HCT116 (cell line): ENCODE data around the gene OR5D14. TPM values are rescaled to one million over a fixed set of nuclear protein-coding genes. Genes with fewer than 3 reads are reported as not detected.

Experiments
- ATAC-seq: fragments of 200-7000 bp; cut with Tn5 transposase; 2 replicates; pipeline ENCODE4 v1.9.1; 2020; ENCODE audit warnings: mild to moderate bottlenecking, moderate library complexity
- BruUV-seq: library from RNA; stranded (reverse); fragments of 400-500 nt; replicated peaks from 2 replicates; lab custom pipeline; 2021; lab: Mats Ljungman, UMichigan
- CTCF ChIA-PET: fragments of 300-600 bp; sonication (Branson Sonifier 250); formaldehyde crosslinking; loops from one replicate; lab custom pipeline; 2021; ENCODE audit warnings: antibody characterized with exemption; lab: Charles Lee
- POLR2A ChIA-PET: fragments of 300-600, 350-600 bp; sonication (Branson Sonifier 250); formaldehyde crosslinking; loops from one replicate; lab custom pipeline; 2021; ENCODE audit warnings: antibody characterized with exemption; lab: Charles Lee
- RAD21 ChIA-PET, 2 experiments: fragments of 300-600 bp; sonication (Branson Sonifier 250); formaldehyde crosslinking; loops; one replicate each; lab custom pipeline; 2023; ENCODE audit warnings: low total read pairs in 2 of 2; ENCODE audit not compliant: uncharacterized antibody in 2 of 2, unreplicated experiment in 2 of 2, low non-redundant PET in 1 of 2; lab: Charles Lee
- DNase-seq: peaks from one replicate; pipeline ENCODE4 v3.0.0-alpha.2; 2010; ENCODE audit warnings: low read depth, low spot score
- H2AFZ ChIP-seq: fragments of 200-600 bp; shearing (Covaris generic), sonication (generic); 2 replicates; pipeline ENCODE4 v1.6.1; 2017; ENCODE audit warnings: low read depth, mixed run types, mixed read lengths, antibody characterized with exemption, low read length; ENCODE audit not compliant: poor library complexity, severe bottlenecking
- H3K27ac ChIP-seq: 2 replicates; pipeline ENCODE4 v1.5.1; 2012; ENCODE audit warnings: low read depth, low read length
- H3K27me3 ChIP-seq: fragments of 200-600 bp; sonication (generic); 2 replicates; pipeline ENCODE4 v1.6.1; 2016; ENCODE audit warnings: mixed run types, low read length, mixed read lengths; ENCODE audit not compliant: insufficient read depth
- H3K36me3 ChIP-seq, 2 experiments: fragments of 200-500 bp in 1 of 2; fragments of 200-600 bp in 1 of 2; sonication (Bioruptor generic) in 1 of 2; sonication (generic) in 1 of 2; 2 replicates each; pipeline versions ENCODE4 v1.5.1 to v1.6.1; 2014 to 2016; ENCODE audit warnings: low read length in 2 of 2, inconsistent platforms in 1 of 2, mixed read lengths in 1 of 2, mixed run types in 1 of 2; ENCODE audit not compliant: insufficient read depth in 2 of 2, control insufficient read depth in 1 of 2
- H3K4me1 ChIP-seq, 2 experiments: fragments of 200-600 bp in 1 of 2; sonication (generic) in 1 of 2; 2 replicates each; pipeline versions ENCODE4 v1.5.1 to v1.6.1; 2012 to 2017; ENCODE audit warnings: low read length in 2 of 2, inconsistent platforms in 1 of 2, mild to moderate bottlenecking in 1 of 2, mixed read lengths in 1 of 2, mixed run types in 1 of 2, moderate library complexity in 1 of 2; ENCODE audit not compliant: insufficient read depth in 2 of 2, control insufficient read depth in 1 of 2
- H3K4me2 ChIP-seq: fragments of 200-600 bp; sonication (generic); 2 replicates; pipeline ENCODE4 v1.6.1; 2017; ENCODE audit warnings: mixed run types, low read length, mixed read lengths
- H3K4me3 ChIP-seq, 2 experiments: fragments of 200-600 bp in 1 of 2; sonication (generic) in 1 of 2; replicated peaks in 1 of 2; 2 replicates each; pipeline ENCODE4 v1.5.1; 2011 to 2016; ENCODE audit warnings: low read length in 2 of 2, control low read depth in 1 of 2, low read depth in 1 of 2, mild to moderate bottlenecking in 1 of 2, mixed read lengths in 1 of 2, mixed run types in 1 of 2
- H3K79me2 ChIP-seq: fragments of 200-600 bp; sonication (generic); 2 replicates; pipeline ENCODE4 v1.6.1; 2017; ENCODE audit warnings: mild to moderate bottlenecking, mixed run types, low read length, moderate library complexity, mixed read lengths; ENCODE audit not compliant: insufficient read depth
- H3K9ac ChIP-seq: fragments of 200-600 bp; sonication (generic); 2 replicates; pipeline ENCODE4 v1.6.1; 2016; ENCODE audit warnings: low read length, mixed read lengths
- H3K9me2 ChIP-seq: fragments of 200-600 bp; sonication (generic), shearing (Covaris generic); 2 replicates; pipeline ENCODE4 v1.6.1; 2017; ENCODE audit warnings: mixed run types, mild to moderate bottlenecking, moderate library complexity; ENCODE audit not compliant: insufficient read depth
- H3K9me3 ChIP-seq, 2 experiments: fragments of 200-500 bp in 1 of 2; fragments of 200-600 bp in 1 of 2; sonication (Bioruptor generic) in 1 of 2; sonication (generic) in 1 of 2; 2 replicates each; pipeline ENCODE4 v1.6.1; 2014 to 2017; ENCODE audit warnings: low read length in 2 of 2, mixed read lengths in 2 of 2, inconsistent platforms in 1 of 2, low read depth in 1 of 2, mild to moderate bottlenecking in 1 of 2, mixed run types in 1 of 2, moderate library complexity in 1 of 2; ENCODE audit not compliant: control insufficient read depth in 1 of 2, insufficient read depth in 1 of 2
- H4K20me1 ChIP-seq: fragments of 200-600 bp; sonication (generic), shearing (Covaris generic); 2 replicates; pipeline ENCODE4 v1.6.1; 2017; ENCODE audit warnings: mixed run types, mild to moderate bottlenecking, moderate library complexity; ENCODE audit not compliant: insufficient read depth
- CEBPB ChIP-seq: IDR thresholded peaks from 2 replicates; pipeline ENCODE4 v1.6.1; 2012; ENCODE audit warnings: low read depth
- EGR1 ChIP-seq: IDR thresholded peaks from 2 replicates; pipeline ENCODE4 v1.6.1; 2012; ENCODE audit warnings: low read depth
- EZH2phosphoT487 ChIP-seq: fragments of 200-600 bp; IDR thresholded peaks from 2 replicates; pipeline ENCODE4 v1.6.1; 2018; ENCODE audit warnings: antibody characterized with exemption, borderline replicate concordance
- FOSL1 ChIP-seq: IDR thresholded peaks from 2 replicates; pipeline ENCODE4 v1.6.1; 2012; ENCODE audit warnings: low read depth
- JUND ChIP-seq: IDR thresholded peaks from 2 replicates; pipeline ENCODE4 v1.6.1; 2012
- POLR2AphosphoS5 ChIP-seq: IDR thresholded peaks from 2 replicates; pipeline ENCODE4 v1.6.1; 2011; ENCODE audit warnings: mild to moderate bottlenecking, low read depth, low read length, moderate library complexity
- SIN3A ChIP-seq: IDR thresholded peaks from 2 replicates; pipeline ENCODE4 v1.6.1; 2012; ENCODE audit warnings: low read depth
- SP1 ChIP-seq: IDR thresholded peaks from 2 replicates; pipeline ENCODE4 v1.6.1; 2012; ENCODE audit warnings: low read depth
- ZNF274 ChIP-seq: fragments of 200-500 bp; sonication (Bioruptor generic); IDR thresholded peaks from 2 replicates; pipeline ENCODE4 v1.6.1; 2014; ENCODE audit warnings: mild to moderate bottlenecking, low read depth, low read length, inconsistent platforms
- intact Hi-C: fragments of 100-400 bp; cut with micrococcal nuclease; formaldehyde crosslinking; loops from 2 replicates; pipeline ENCODE4 v1.10.0; 2022
- total RNA-seq: library from RNA; stranded (reverse); gene quantifications from one replicate; pipeline ENCODE4 v1.2.1, GENCODE V29; 2021; ENCODE audit not compliant: unreplicated experiment
- TF ChIP-seq, protein P1 (sequence below): IDR thresholded peaks from 2 replicates; pipeline ENCODE4 v1.6.1; 2011; ENCODE audit warnings: mild to moderate bottlenecking, low read length, moderate library complexity; ENCODE audit not compliant: insufficient replicate concordance; ENCODE audit errors: extremely low read depth
- TF ChIP-seq, protein P2 (sequence below): IDR thresholded peaks from 2 replicates; pipeline ENCODE4 v1.6.1; 2012
- TF ChIP-seq, protein P3 (sequence below): IDR thresholded peaks from 2 replicates; pipeline ENCODE4 v1.6.1; 2012; ENCODE audit warnings: low read depth
- TF ChIP-seq, protein P4 (sequence below): IDR thresholded peaks from 2 replicates; pipeline ENCODE4 v1.6.1; 2012

Gene OR5D14
- total RNA-seq, 1 experiment from 2014 or later = not detected

DNA sequence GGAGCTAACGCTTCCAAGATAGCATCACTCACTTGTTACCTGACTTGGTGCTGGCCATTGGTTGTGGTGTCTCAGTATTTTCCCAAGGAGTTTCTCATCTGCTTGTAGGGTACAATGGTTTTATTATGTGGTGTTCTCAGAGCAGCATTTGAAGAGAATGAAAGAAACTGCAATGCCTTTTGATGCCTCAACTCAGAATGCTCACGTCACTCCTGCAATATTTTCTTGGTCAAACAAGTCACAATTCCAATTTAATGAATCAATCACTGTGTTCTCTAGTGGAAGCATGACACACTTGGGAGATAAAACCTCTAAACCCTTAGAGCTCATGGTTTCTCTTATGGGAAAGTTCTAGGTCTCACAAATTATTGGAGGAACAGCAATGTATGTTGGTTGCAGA, 2.0 kb upstream of the OR5D14 start:
- H3K4me1 ChIP-seq = no peaks in the 10 kb centered on the region
- H3K4me3 ChIP-seq = no peak overlapping the region
- POLR2A ChIA-PET = no interaction called here
- no peak overlapping the region for H3K27ac ChIP-seq
- TF ChIP-seq FOSL1 = no peak
- no peak for TF ChIP-seq EGR1
- TF ChIP-seq SP1 = no peak
- no peak for TF ChIP-seq JUND
- TF ChIP-seq EZH2phosphoT487 = no peak
- no peak for TF ChIP-seq POLR2AphosphoS5
- TF ChIP-seq, protein P1, sequence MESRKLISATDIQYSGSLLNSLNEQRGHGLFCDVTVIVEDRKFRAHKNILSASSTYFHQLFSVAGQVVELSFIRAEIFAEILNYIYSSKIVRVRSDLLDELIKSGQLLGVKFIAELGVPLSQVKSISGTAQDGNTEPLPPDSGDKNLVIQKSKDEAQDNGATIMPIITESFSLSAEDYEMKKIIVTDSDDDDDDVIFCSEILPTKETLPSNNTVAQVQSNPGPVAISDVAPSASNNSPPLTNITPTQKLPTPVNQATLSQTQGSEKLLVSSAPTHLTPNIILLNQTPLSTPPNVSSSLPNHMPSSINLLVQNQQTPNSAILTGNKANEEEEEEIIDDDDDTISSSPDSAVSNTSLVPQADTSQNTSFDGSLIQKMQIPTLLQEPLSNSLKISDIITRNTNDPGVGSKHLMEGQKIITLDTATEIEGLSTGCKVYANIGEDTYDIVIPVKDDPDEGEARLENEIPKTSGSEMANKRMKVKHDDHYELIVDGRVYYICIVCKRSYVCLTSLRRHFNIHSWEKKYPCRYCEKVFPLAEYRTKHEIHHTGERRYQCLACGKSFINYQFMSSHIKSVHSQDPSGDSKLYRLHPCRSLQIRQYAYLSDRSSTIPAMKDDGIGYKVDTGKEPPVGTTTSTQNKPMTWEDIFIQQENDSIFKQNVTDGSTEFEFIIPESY = no peak
- TF ChIP-seq, protein P2, sequence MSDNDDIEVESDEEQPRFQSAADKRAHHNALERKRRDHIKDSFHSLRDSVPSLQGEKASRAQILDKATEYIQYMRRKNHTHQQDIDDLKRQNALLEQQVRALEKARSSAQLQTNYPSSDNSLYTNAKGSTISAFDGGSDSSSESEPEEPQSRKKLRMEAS = no peak
- TF ChIP-seq ZNF274 = no peak
- no peak for TF ChIP-seq CEBPB
- TF ChIP-seq SIN3A = no peak
- TF ChIP-seq, protein P3, sequence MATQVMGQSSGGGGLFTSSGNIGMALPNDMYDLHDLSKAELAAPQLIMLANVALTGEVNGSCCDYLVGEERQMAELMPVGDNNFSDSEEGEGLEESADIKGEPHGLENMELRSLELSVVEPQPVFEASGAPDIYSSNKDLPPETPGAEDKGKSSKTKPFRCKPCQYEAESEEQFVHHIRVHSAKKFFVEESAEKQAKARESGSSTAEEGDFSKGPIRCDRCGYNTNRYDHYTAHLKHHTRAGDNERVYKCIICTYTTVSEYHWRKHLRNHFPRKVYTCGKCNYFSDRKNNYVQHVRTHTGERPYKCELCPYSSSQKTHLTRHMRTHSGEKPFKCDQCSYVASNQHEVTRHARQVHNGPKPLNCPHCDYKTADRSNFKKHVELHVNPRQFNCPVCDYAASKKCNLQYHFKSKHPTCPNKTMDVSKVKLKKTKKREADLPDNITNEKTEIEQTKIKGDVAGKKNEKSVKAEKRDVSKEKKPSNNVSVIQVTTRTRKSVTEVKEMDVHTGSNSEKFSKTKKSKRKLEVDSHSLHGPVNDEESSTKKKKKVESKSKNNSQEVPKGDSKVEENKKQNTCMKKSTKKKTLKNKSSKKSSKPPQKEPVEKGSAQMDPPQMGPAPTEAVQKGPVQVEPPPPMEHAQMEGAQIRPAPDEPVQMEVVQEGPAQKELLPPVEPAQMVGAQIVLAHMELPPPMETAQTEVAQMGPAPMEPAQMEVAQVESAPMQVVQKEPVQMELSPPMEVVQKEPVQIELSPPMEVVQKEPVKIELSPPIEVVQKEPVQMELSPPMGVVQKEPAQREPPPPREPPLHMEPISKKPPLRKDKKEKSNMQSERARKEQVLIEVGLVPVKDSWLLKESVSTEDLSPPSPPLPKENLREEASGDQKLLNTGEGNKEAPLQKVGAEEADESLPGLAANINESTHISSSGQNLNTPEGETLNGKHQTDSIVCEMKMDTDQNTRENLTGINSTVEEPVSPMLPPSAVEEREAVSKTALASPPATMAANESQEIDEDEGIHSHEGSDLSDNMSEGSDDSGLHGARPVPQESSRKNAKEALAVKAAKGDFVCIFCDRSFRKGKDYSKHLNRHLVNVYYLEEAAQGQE = no peak
- TF ChIP-seq, protein P4, sequence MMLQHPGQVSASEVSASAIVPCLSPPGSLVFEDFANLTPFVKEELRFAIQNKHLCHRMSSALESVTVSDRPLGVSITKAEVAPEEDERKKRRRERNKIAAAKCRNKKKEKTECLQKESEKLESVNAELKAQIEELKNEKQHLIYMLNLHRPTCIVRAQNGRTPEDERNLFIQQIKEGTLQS = no peak
- no TSS peak for BruUV-seq
- H3K9me3 ChIP-seq = peaks cover 8 to 9% of the 10 kb centered on the region in 2 experiments; a peak in 2 of 4 replicates
- no peak overlapping the region for H3K4me2 ChIP-seq
- no peaks in the 10 kb centered on the region for H3K9me2 ChIP-seq
- CTCF ChIA-PET = no interaction called here
- H3K9ac ChIP-seq = no peak overlapping the region
- intact Hi-C loops = no loop called here
- H2AFZ ChIP-seq = no peak overlapping the region
- RAD21 ChIA-PET = no interaction called here
- no peaks in the 10 kb centered on the region for H4K20me1 ChIP-seq
- no peaks in the 10 kb centered on the region for H3K79me2 ChIP-seq
- ATAC-seq = no peak
- H3K36me3 ChIP-seq = no peaks in the 10 kb centered on the region
- no peak for DNase-seq
- no peaks in the 10 kb centered on the region for H3K27me3 ChIP-seq
